GM12865 (cell line): ENCODE results near the gene PDK2.

ENCODE experiments used
- DNase-seq: peaks from one replicate; pipeline ENCODE4 v3.0.0; 2010; ENCODE audit warnings: low read depth
- H3K4me3 ChIP-seq: 2 replicates; pipeline ENCODE4 v1.5.1; 2011; ENCODE audit warnings: mild to moderate bottlenecking, low read depth, low read length, control low read depth
- TF ChIP-seq, protein P1 (sequence below): IDR thresholded peaks from 2 replicates; pipeline ENCODE4 v1.5.1; 2011; ENCODE audit warnings: low read length, control low read depth, low read depth, inconsistent platforms; ENCODE audit not compliant: insufficient read depth; ENCODE audit errors: missing control alignments

The PDK2 gene

DNA sequence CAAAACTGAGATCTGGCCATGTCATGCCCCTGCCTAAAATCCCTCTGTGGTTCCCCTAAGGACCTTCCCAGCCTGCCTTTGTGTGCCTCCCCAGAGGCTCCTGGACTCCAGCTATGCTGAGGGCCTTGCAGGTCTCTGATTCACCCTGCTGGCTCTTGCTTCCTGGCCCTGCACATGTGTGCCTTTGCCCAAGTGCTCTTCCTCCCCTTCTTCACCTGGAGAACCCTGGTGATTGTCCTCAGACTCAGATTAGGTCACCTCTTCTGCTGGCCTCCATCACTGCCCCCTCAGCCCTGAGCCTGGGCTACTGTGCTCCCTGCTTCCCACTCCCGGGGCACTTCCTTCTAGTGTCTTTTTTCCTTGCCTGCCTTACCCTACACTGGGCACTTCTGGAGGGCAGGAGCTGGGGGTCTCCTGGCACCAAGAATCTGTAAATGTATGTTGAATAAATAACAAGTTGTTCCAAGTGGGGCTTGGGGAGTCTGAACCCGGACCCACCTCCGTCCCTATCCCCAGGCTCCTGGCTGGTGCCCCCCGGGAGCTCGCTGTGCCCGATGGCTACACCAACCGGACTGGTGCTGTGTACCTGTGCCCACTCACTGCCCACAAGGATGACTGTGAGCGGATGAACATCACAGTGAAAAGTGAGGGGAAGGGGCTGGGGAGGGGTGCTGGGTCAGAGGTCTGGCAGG, 31.4 kb upstream of the PDK2 start:
- no peak overlapping the region for H3K4me3 ChIP-seq
- TF ChIP-seq, protein P1, sequence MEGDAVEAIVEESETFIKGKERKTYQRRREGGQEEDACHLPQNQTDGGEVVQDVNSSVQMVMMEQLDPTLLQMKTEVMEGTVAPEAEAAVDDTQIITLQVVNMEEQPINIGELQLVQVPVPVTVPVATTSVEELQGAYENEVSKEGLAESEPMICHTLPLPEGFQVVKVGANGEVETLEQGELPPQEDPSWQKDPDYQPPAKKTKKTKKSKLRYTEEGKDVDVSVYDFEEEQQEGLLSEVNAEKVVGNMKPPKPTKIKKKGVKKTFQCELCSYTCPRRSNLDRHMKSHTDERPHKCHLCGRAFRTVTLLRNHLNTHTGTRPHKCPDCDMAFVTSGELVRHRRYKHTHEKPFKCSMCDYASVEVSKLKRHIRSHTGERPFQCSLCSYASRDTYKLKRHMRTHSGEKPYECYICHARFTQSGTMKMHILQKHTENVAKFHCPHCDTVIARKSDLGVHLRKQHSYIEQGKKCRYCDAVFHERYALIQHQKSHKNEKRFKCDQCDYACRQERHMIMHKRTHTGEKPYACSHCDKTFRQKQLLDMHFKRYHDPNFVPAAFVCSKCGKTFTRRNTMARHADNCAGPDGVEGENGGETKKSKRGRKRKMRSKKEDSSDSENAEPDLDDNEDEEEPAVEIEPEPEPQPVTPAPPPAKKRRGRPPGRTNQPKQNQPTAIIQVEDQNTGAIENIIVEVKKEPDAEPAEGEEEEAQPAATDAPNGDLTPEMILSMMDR: no peak
- no peak for DNase-seq

DNA sequence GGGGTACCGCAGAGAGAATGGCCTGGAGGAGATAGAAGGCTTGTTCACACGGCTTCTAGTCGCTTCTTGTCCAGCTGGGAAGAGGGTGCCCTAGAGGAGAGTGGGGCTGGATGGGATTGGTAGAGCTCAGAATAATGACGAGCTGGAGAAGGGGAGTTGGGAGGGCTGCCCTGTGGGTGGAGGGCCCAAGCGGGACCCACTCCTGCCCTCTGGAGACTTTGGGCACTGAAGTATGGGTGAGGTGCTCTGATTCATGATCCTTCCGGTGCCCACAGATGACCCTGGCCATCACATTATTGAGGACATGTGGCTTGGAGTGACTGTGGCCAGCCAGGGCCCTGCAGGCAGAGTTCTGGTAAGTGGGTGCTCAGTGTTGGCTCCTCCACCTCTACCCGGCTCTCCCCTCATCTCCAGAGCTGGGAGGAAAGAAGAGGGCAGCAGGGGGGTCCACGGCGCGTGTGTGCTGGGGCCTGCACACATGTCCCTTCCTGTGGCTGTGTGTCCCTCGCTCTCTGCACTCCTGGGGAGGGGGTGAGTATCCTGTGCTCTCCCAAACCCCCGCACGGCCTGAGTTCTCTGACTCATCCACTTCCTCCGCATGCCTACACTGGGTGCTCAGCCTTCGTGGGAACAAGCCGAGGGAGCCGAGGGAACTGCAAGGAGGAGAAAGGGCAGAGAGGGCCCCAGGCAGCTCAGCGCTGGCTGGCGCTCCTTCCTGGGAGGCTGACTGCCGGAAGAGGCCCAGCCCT, 30.7 kb upstream of the PDK2 start:
- no peak overlapping the region for H3K4me3 ChIP-seq
- DNase-seq: no peak
- TF ChIP-seq, protein P1: no peak

DNA sequence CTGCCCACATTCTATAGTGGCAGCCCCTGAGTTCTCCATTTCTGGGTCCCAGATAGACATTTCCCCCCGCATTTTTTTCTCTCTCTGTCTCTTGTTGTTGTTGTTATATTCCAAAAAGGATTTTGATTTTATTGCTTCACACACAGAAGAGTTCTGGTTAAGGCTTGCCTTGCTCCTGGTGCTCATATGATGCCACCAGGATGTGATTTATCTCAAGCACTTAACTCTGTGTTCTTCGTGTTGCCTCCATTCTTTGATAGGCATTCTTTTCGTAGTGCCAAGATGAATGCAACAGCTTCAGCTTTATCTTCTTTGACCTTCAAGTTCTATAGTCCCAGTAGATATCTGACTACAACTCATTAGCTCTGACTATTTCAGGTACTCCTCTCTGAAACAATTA, 30.1 kb upstream of the PDK2 start:
- TF ChIP-seq, protein P1: no peak
- DNase-seq: no peak
- no peak overlapping the region for H3K4me3 ChIP-seq

DNA sequence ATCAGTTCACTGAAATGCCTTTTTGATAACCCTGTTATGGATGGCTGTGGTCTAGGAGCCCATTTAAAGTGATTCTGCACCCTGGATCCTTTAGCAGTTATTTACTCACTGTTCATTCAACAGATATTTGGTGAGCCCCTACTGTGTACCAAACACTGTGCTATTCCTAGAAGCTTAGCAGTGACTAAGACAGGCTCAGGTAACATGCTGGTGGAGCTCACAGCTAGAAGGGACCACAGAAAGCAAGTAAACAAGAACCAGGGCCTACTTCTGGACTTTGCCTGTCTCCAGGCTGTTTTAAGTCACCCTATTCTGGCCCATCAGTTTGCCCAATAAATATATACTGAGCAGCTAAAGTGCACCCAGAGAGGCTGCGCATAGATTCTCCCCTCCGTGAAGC, 28.2 kb upstream of the PDK2 start:
- TF ChIP-seq, protein P1: no peak
- DNase-seq: no peak
- H3K4me3 ChIP-seq: no peak overlapping the region

DNA sequence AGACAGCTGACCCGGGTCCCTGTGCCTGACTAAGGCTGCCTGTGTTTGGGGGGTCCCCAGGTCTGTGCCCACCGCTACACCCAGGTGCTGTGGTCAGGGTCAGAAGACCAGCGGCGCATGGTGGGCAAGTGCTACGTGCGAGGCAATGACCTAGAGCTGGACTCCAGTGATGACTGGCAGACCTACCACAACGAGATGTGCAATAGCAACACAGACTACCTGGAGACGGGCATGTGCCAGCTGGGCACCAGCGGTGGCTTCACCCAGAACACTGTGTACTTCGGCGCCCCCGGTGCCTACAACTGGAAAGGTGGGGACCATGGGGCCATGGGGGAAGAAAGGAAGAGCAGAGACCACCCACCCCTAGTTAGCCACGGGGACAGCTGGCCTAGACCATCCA, 27.2 kb upstream of the PDK2 start:
- DNase-seq: no peak
- TF ChIP-seq, protein P1: no peak
- H3K4me3 ChIP-seq: no peak overlapping the region

DNA sequence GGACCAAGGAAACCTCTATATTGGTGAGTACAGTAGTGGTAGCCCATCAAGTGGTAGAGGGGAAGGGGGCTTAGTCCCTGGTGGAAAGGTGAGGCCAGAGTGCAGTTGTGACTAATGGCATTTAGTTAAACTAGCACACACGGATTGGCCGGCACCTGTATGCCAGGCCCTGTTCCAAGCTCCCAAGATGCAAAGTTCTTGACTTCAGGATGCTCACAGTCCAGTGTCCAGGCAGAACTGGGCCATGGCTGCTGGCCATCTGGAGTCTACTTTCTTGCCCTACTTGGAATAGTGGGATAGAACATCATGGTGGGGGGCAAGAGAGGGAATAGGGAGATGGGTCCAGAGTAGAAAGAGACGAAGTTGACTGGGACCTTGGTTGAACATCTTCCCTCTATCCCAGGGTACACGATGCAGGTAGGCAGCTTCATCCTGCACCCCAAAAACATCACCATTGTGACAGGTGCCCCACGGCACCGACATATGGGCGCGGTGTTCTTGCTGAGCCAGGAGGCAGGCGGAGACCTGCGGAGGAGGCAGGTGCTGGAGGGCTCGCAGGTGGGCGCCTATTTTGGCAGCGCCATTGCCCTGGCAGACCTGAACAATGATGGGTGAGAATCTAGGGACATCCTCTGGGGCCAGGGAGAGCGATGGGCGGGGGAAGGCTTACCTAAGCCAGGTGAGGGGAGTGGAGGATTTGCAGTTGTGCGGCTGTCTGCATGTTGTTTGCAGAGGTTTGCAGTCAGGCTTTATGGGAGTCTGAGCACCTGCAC, 24.1 kb upstream of the PDK2 start:
- H3K4me3 ChIP-seq: no peak overlapping the region
- no peak for DNase-seq
- TF ChIP-seq, protein P1: no peak
